AG09319 (cell line): Measurements from ENCODE around the gene RPL32.

Experiments
- DNase-seq: peaks from one replicate; pipeline ENCODE4 v3.0.0-alpha.2; 2010; ENCODE audit warnings: low read depth; ENCODE audit errors: extremely low read depth
- CTCF ChIP-seq: IDR thresholded peaks from 2 replicates; pipeline ENCODE4 v1.5.1; 2011; ENCODE audit warnings: low read depth, mild to moderate bottlenecking, inconsistent platforms, low read length, moderate library complexity

The RPL32 gene

DNA sequence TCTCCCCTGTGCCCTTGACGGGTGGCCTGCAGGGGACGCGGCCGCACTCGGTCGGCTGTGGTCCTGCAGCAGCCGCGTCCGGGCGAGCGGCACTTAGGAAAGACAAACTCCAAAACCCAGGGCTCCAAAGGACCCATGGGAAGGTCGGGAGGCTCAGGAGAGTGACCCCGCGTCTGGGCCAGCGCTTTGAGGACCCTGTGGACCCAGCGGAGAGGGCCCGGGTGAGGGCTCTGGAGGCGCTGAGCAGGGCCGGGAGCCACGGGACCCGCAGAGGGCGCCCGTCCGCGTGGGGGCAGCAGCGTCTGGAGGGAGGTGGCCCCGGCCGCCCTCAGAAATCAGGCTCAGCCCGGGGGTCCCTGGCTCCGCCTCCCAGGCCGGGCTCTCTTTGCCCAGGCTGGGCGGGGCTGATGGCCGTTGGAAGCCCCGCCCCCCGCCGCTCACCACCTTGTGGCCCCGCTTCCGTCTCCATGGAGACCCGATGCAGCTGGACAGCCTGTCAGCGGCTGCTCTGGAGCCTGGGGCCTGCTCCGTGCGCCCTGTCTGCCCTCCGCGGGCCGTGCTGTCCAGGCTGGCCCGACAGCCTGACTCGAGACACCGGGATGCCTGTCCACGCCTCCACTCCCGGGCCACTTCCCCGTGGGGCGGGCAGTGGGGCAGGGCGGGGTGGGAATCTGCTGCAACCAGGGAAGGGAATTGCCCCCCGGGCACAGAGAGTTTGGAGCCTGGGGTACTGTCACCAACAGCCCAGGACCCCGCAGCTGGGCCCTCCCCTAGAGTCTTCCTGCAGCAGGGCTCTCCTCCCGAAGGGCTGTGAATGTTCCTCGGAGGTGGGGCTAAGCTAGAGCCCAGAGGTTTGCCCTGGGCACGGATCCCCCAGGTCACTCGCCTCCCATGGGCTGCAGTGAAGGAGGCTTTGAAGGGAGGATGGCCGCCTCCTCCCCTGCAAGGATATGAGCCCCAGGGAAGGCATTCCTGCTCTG, 34.8 kb upstream of the RPL32 start:
- DNase-seq, result no peak
- peak; percentile 16; the same call in 1 of the 2 replicates for TF ChIP-seq CTCF

GRCh38 chr3:12871404-12871983, 30.1 kb upstream of the RPL32 start:
- no peak for TF ChIP-seq CTCF
- no peak for DNase-seq

DNA sequence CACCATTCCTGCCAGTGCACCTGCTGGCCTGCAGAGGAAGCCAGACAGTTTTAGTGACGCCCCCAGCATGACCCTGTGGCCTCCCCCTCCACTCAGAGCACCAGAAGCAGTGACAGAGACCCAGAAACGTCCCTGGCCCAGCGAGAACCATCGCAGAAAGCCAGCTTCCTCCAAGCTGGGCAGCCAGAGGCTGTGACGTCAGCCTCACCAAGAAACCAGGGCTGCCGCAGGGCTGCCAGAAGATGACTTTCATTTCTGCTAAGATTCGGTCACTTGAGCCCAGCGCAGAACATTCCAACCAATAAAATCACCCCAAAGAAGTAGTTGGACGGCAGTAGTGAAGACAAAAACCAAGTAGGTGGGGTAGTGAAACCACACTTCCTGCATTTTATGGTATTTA, 29.6 kb upstream of the RPL32 start:
- DNase-seq, result no peak

GRCh38 chr3:12869035-12869621, 27.8 kb upstream of the RPL32 start:
- no peak for TF ChIP-seq CTCF
- DNase-seq, result no peak

More for the DNA sequence above, 29.6 kb upstream of the RPL32 start:
- no peak for TF ChIP-seq CTCF

DNA sequence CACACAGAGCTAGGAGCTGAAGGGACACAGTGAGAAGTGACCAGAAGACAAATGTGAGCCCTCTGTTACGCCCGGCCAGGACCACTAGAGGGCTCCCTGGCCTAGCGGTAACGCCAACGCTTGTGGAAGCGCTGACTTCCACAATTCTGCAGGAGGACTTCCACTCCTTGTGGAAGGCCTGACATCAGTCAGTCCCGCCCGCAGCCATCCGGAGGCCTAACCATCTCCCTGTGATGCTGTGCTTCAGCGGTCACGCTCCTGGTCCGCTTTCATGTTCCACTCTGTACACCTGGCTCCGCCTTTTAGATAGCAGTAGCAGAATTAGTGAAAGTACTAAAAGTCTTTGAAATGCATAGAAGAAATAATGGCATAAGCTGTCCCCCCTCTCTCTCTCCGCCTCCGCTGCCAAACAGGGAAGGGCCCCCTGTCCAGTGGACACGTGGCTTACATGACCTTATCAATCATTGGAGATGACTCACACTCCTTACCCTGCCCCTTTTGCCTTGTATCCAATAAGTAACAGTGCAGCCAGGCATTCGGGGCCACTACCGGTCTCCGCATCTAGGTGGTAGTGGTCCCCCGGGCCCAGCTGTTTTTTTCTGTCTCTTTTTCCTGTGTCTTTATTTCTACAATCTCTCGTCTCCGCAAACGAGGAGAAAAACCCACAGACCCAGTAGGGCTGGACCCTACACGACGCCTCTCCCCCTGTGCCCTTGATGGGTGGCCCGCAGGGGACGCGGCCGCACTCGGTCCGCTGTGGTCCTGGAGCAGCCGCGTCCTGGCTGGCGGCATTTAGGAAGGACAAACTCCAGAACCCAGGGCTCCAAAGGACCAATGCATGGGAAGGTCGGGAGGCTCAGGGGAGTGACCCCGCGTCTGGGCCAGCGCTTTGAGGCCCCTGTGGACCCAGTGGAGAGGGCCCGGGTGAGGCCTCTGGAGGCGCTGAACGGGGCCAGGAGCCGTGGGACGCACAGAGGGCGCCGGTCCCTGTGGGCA, 27.0 kb upstream of the RPL32 start:
- peak; percentile 94 for TF ChIP-seq CTCF
- peak; percentile 43 for DNase-seq

- no peak for TF ChIP-seq CTCF
- DNase-seq, result no peak
Observed at GRCh38 chr3:12866836-12867235, 25.5 kb upstream of the RPL32 start.
